Fibroblast of villous mesenchyme (primary cell): ENCODE measurements around the gene SHCBP1L. TPM values are rescaled to one million over a fixed set of nuclear protein-coding genes. Genes with fewer than 3 reads are reported as not detected.
"Not testable (repeated sequence)": the region's sequence is repeated elsewhere in the genome, so short reads cannot be mapped to it uniquely, and the experiment has no call there.

Source experiments
- DNase-seq: peaks from one replicate; pipeline ENCODE4 v3.0.0-alpha.2; 2010; ENCODE audit warnings: low read depth
- H3K4me3 ChIP-seq: 2 replicates; pipeline ENCODE4 v1.5.1; 2011; ENCODE audit warnings: low read depth, mild to moderate bottlenecking, low read length
- CTCF ChIP-seq: IDR thresholded peaks from 2 replicates; pipeline ENCODE4 v1.5.1; 2012; ENCODE audit warnings: low read depth, mild to moderate bottlenecking, low read length; ENCODE audit not compliant: insufficient read depth
- total RNA-seq: library from RNA; depleted of rRNA; stranded (reverse); fragments of >200 nt; gene quantifications from 2 replicates; pipeline ENCODE4 v1.2.3, GENCODE V29; 2012

SHCBP1L gene
- total RNA-seq, 1 donor: under 0.01 TPM

- TF ChIP-seq CTCF: no peak
- no peak overlapping the region for H3K4me3 ChIP-seq
- no peak for DNase-seq
Observed at GRCh38 chr1:182905321-182905720, 47.6 kb downstream of the SHCBP1L start.

- not testable (repeated sequence) for H3K4me3 ChIP-seq, DNase-seq
Observed at GRCh38 chr1:182901946-182902345, 51.0 kb downstream of the SHCBP1L start.

GRCh38 chr1:182897696-182898095 is 55.3 kb downstream of the SHCBP1L start:
- DNase-seq: no peak
- TF ChIP-seq CTCF: no peak
- H3K4me3 ChIP-seq: no peak overlapping the region

- no peak for TF ChIP-seq CTCF
- no peak overlapping the region for H3K4me3 ChIP-seq
- no peak for DNase-seq
Observed at GRCh38 chr1:182890927-182891610, 61.9 kb downstream of the SHCBP1L start.

- no peak for DNase-seq
- TF ChIP-seq CTCF: no peak
- H3K4me3 ChIP-seq: no peak overlapping the region
Observed at GRCh38 chr1:182889997-182890396, 63.0 kb downstream of the SHCBP1L start.

- no peak overlapping the region for H3K4me3 ChIP-seq
- no peak for TF ChIP-seq CTCF
- peak; percentile 51 for DNase-seq
Observed at GRCh38 chr1:182888736-182889531, 64.0 kb downstream of the SHCBP1L start.

- DNase-seq: no peak
- no peak overlapping the region for H3K4me3 ChIP-seq
- no peak for TF ChIP-seq CTCF
Observed at GRCh38 chr1:182886985-182887384, 66.0 kb downstream of the SHCBP1L start.
